D721Med (cell line): ENCODE data around the gene ELK1.

Experiments
- DNase-seq: peaks from one replicate; pipeline ENCODE4 v3.0.0; 2011; ENCODE audit warnings: low spot score; ENCODE audit not compliant: insufficient read length
- FAIRE-seq: peaks from 2 replicates; lab custom pipeline; 2011; peaks lifted over from hg19 to GRCh38; lab: Jason Lieb, UNC
- TF ChIP-seq, protein P1 (sequence below): IDR thresholded peaks from 2 replicates; pipeline ENCODE4 v1.5.1; 2012; ENCODE audit warnings: mild to moderate bottlenecking, control low read depth; ENCODE audit not compliant: insufficient read depth; ENCODE audit errors: missing control alignments

Gene ELK1

DNA sequence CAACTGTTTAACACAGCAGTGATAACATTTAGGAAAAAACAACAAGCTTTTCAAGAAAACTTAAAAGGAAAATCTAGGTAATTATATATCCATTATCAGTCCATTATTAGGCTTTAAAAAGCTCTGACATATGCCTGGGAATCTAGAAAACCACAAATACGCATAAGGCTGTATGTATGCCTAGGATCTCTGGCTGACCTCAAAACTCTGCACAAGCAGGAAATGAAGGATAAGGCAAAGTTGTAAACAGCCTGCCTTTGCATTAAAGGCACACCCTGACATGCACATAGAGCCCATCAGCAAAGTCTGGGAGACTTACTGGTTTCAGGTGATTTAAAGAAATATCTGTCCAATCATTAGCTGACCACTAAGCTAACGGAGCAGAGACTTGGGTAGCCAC, 54.1 kb downstream of the ELK1 start:
- no peak for DNase-seq
- no peak for FAIRE-seq
- TF ChIP-seq, protein P1, sequence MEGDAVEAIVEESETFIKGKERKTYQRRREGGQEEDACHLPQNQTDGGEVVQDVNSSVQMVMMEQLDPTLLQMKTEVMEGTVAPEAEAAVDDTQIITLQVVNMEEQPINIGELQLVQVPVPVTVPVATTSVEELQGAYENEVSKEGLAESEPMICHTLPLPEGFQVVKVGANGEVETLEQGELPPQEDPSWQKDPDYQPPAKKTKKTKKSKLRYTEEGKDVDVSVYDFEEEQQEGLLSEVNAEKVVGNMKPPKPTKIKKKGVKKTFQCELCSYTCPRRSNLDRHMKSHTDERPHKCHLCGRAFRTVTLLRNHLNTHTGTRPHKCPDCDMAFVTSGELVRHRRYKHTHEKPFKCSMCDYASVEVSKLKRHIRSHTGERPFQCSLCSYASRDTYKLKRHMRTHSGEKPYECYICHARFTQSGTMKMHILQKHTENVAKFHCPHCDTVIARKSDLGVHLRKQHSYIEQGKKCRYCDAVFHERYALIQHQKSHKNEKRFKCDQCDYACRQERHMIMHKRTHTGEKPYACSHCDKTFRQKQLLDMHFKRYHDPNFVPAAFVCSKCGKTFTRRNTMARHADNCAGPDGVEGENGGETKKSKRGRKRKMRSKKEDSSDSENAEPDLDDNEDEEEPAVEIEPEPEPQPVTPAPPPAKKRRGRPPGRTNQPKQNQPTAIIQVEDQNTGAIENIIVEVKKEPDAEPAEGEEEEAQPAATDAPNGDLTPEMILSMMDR: no peak

DNA sequence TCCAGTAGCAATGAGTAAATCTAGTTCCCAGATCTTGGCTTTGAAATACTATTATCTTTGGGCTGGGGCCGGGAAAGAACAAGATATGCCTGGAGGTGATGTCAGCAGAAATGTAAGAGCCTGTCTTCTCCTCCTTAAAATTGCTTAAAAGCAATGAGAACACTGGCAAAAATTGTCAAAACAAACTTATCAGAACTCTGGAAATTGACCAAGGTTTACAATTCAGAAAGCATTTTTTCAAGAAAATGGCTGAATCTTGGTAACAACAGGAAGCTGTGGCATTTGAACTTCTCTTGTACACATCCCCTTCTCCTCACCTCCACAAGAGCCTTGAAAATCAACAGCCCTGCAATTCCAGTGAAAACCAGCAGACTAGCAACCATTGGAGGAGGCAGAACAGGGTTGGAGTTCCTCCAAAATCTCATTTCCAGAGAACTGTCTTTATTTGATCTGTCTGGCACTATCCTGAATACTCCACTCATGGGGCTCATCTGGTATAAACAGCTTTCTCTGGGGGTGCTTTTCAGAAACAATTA, 54.6 kb downstream of the ELK1 start:
- FAIRE-seq (no peak), DNase-seq (no peak)
- TF ChIP-seq, protein P1: no peak

DNA sequence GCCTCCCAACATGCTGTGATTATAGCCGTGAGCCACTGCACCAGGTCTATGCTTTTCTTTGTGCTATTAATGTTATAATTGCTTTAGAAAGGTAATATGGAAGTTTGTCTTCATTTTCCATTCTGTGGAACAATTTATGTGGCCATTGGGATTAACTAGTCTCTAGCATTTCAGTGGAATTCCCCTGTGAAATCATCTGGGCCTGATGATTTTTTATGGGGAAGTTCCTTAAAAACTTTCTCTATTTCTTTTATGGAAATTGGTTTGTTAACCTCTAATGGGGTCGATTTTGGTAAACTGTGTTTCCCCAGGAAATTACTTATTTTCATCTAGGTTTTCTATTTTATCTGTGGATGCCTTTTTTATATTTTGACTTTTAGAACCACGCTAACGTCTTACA, 56.8 kb downstream of the ELK1 start:
- TF ChIP-seq, protein P1: no peak
- DNase-seq (no peak), FAIRE-seq (no peak)

DNA sequence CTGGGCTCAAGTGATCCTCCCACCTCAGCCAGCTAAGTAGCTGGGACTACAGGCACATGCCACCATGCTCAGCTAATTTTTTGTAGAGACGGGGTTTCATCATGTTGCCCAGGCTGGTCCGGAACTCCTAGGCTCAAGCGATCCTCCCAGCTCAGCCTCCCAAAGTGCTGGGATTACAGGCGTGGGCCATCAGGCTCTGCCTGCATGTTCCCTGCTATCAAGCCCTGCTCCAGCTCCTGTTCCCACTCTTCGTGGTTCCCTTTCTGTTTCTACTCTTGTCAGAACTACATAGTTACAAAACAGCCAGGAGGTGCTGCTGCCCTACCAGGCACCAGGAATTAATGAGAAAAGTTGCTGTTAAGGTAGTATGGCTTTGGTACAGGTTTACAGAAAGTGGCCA, 59.4 kb downstream of the ELK1 start:
- FAIRE-seq: no peak

DNA sequence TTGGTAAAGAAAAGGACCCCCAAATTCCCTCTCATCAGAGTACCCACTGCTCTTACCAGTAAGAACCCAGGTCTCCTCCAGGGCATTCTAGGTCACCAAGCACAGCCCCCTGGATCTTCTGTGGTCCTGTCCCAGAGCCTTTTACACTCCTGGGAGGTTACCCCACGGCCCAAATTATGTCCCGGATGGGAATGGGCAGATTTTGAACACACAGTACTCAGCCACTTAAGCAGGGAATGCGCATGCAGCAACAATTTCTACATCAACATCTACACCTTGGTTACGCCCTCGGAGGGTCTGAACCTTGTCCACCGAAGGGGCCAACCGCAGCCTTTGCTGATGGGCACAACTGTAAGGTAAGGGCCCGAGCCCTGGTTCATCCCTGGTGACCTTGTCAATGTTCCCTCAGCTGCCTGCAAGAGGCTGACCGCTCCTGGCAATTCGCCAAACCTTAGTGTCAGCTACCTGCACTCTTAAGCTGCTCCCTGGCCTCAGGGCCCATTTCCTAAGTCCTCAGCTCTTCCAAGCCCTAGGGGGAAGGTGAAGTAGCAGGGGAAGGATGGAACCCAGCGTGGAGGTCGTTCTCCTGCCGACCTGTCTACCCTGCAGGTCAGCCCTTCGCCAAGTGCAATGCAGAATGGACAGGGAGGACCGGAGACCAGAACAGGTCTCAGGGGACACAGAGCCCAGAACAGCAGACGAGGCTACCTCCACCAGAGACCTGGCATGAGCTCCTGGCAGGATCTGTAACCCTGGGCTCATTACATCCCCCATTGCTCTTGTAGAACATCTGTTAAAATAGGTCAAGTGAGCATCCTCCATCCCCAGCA, 62.2 kb downstream of the ELK1 start:
- TF ChIP-seq, protein P1: no peak
- FAIRE-seq (no peak), DNase-seq (no peak)

More for the DNA sequence above, 59.4 kb downstream of the ELK1 start:
- TF ChIP-seq, protein P1: no peak
- no peak for DNase-seq

DNA sequence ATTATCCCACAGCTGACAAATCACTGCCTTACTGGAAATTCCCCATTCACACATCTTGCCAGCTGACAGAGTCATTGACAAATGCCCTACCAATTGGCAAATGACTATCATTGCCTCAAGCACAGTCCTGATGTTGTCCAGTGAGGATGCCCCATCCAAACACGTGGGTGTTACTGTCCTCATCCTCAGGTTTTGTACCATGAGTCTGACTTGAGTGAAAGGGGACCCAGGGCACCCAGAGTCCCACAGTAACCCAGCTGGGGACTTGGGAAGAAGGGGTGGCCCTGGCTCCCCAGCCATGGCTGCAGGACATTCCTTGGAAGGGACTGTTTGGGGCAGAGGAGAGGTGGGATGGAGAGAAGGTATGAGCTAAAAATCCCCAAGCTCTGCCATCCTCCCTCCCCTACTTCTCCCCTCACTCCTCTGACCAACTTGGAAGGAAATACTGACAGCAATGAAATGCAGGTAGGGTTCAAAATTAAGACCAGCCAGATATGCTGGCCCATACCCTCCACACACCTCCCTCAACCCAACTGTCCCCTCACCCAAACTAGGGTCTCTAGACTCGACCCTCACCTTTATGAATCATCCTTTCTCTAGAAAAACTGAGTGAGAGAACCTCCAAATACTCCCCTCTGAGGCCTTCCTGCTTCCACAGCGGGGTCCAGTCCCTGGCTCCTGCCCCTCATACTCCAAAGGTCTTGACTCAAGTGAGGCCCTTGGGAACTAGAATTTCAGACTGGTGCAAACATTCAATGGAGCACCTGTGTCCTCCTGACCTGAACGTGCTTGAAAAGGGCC, 63.1 kb downstream of the ELK1 start:
- DNase-seq: no peak
- no peak for FAIRE-seq
- TF ChIP-seq, protein P1: no peak
